ENCODE measurements around the gene CRTAP.

CRTAP gene

GRCh38 chr3:33088691-33089090 is 25.1 kb upstream of the CRTAP start:
- DNase-seq (ENCODE audit: low read depth in 1 of 2, low spot score in 1 of 2): no peak
- H3K27me3 ChIP-seq (ENCODE audit: insufficient read depth, poor library complexity, severe bottlenecking): no peaks in the 10 kb centered on the region
- H3K27ac ChIP-seq (replicated peaks): no peak overlapping the region
- TF ChIP-seq CTCF (IDR thresholded peaks at IDR 0.05; ENCODE audit: insufficient read depth, low read length): no peak
- no peak for TF ChIP-seq GABPA (IDR thresholded peaks at IDR 0.05; ENCODE audit: low read depth)
- TF ChIP-seq POLR2AphosphoS5 (IDR thresholded peaks at IDR 0.05; ENCODE audit: low read depth): no peak
- no peak for TF ChIP-seq REST (IDR thresholded peaks at IDR 0.05; ENCODE audit: insufficient replicate concordance, low read depth)
- TF ChIP-seq SPI1 (IDR thresholded peaks at IDR 0.05; ENCODE audit: borderline replicate concordance, low read depth): no peak
- H3K4me3 ChIP-seq (replicated peaks; ENCODE audit: insufficient read depth, low read length): no peak overlapping the region

- TF ChIP-seq SPI1 (IDR thresholded peaks at IDR 0.05; ENCODE audit: borderline replicate concordance, low read depth) (peak; percentile 35; the same call in 1 of the 2 replicates), POLR2AphosphoS5 (IDR thresholded peaks at IDR 0.05; ENCODE audit: low read depth) (no peak)
- DNase-seq (ENCODE audit: low read depth in 1 of 2, low spot score in 1 of 2): no peak
- Histone ChIP-seq H3K27ac (replicated peaks) (no peak overlapping the region; the same call in 1 of the 2 replicates), H3K4me3 (replicated peaks; ENCODE audit: insufficient read depth, low read length) (no peak overlapping the region), H3K27me3 (ENCODE audit: insufficient read depth, poor library complexity, severe bottlenecking) (no peaks in the 10 kb centered on the region)
These were observed 24.3 kb upstream of the CRTAP start for GRCh38 chr3:33089515-33089914.

GRCh38 chr3:33091746-33092145 is 22.1 kb upstream of the CRTAP start:
- no peaks in the 10 kb centered on the region for H3K27me3 ChIP-seq (ENCODE audit: insufficient read depth, poor library complexity, severe bottlenecking)
- H3K4me3 ChIP-seq (replicated peaks; ENCODE audit: insufficient read depth, low read length): no peak overlapping the region
- no peak overlapping the region for H3K27ac ChIP-seq (replicated peaks)
- no peak for DNase-seq (ENCODE audit: low read depth in 1 of 2, low spot score in 1 of 2)
- TF ChIP-seq CTCF (IDR thresholded peaks at IDR 0.05; ENCODE audit: insufficient read depth, low read length): no peak

- TF ChIP-seq CTCF (IDR thresholded peaks at IDR 0.05; ENCODE audit: insufficient read depth, low read length) (no peak), SPI1 (IDR thresholded peaks at IDR 0.05; ENCODE audit: borderline replicate concordance, low read depth) (no peak)
- Histone ChIP-seq H3K27ac (replicated peaks) (no peak overlapping the region), H3K4me3 (replicated peaks; ENCODE audit: insufficient read depth, low read length) (no peak overlapping the region), H3K27me3 (ENCODE audit: insufficient read depth, poor library complexity, severe bottlenecking) (no peaks in the 10 kb centered on the region)
- no peak for DNase-seq (ENCODE audit: low read depth in 1 of 2, low spot score in 1 of 2)
These were observed 21.1 kb upstream of the CRTAP start for GRCh38 chr3:33092496-33093254.

- no peak for DNase-seq (ENCODE audit: low read depth in 1 of 2, low spot score in 1 of 2)
- Histone ChIP-seq H3K4me3 (replicated peaks; ENCODE audit: insufficient read depth, low read length) (no peak overlapping the region), H3K27me3 (ENCODE audit: insufficient read depth, poor library complexity, severe bottlenecking) (no peaks in the 10 kb centered on the region), H3K27ac (replicated peaks) (no peak overlapping the region)
- TF ChIP-seq POLR2AphosphoS5 (IDR thresholded peaks at IDR 0.05; ENCODE audit: low read depth): no peak
- TF ChIP-seq CTCF (IDR thresholded peaks at IDR 0.05; ENCODE audit: insufficient read depth, low read length): no peak
- no peak for TF ChIP-seq SPI1 (IDR thresholded peaks at IDR 0.05; ENCODE audit: borderline replicate concordance, low read depth)
These were observed 20.0 kb upstream of the CRTAP start for GRCh38 chr3:33093847-33094246.
